Measurements from ENCODE around the gene MRPS18B. TPM values are rescaled to one million over a fixed set of nuclear protein-coding genes. Genes with fewer than 3 reads are reported as not detected.
A peak's percentile ranks its signal among the peaks of the same experiment; 100 is the strongest.

The MRPS18B gene
- total and polyA plus RNA-seq, 2 of the 13 experiments (the other 11 are each of a cell fraction or from before 2014, with no cell fraction given), result 125 to 131 TPM

DNA sequence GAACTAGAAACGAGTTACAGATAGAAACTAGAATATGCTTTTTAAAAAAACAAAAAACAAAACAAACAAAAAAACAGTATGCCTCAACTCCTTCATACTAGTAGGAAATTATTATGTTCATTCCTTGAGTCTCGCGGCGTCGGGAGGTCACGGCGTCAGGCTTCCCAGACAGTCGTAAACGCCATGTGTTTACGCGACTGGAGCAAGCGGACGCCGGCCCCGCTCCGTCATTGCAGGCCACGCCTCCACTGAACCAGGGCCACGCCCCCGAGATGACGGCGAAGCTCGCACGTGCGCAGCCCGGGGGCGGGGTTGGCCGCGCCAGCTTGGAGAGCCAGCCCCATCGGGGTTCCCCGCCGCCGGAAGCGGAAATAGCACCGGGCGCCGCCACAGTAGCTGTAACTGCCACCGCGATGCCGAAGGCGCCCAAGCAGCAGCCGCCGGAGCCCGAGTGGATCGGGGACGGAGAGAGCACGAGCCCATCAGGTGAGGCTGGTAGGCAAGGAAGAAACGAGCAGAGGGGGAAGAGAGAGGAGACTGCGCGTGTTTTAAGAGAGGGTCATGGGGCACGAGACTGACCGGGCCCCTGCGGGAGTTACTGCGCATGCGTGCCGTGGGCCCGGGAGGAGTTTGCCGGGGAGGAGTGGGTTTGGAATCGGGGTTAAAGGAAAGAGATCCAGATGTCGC lies 46.4 kb upstream of the MRPS18B start, which contains the start of gene ABCF1 (continued):
- peak; percentile 79; the same call in 1 of the 2 replicates for TF ChIP-seq ZC3H4 (CRISPR knock-in tag; IDR thresholded peaks at IDR 0.05; ENCODE audit: borderline replicate concordance)
- peak; percentile 86; the same call in 1 of the 2 replicates for TF ChIP-seq CBX5 (CRISPR knock-in tag; IDR thresholded peaks at IDR 0.05; ENCODE audit: borderline replicate concordance)
- no peak for TF ChIP-seq NR2F1 (CRISPR knock-in tag; IDR thresholded peaks at IDR 0.05)
- TF ChIP-seq GABPA (IDR thresholded peaks at IDR 0.05; ENCODE audit: low read depth, low read length), result peak; percentile 100
- TF ChIP-seq GABPA (CRISPR knock-in tag; IDR thresholded peaks at IDR 0.05; ENCODE audit: low read depth), result peak; percentile 97
- peak; percentile 70 for TF ChIP-seq RARA (CRISPR knock-in tag; IDR thresholded peaks at IDR 0.05)
- no peak for TF ChIP-seq ZNF354B (CRISPR knock-in tag; IDR thresholded peaks at IDR 0.05)
- no peak for TF ChIP-seq MAFF (IDR thresholded peaks at IDR 0.05; ENCODE audit: low read depth, low read length)
- TF ChIP-seq CHD2 (IDR thresholded peaks at IDR 0.05; ENCODE audit: low read depth, low read length), result peak; percentile 84
- TF ChIP-seq SKI (IDR thresholded peaks at IDR 0.05; ENCODE audit: partially characterized antibody), result peak; percentile 68
- peak; percentile 81 for TF ChIP-seq HDAC2 (CRISPR knock-in tag; IDR thresholded peaks at IDR 0.05)
- TF ChIP-seq, protein P1, sequence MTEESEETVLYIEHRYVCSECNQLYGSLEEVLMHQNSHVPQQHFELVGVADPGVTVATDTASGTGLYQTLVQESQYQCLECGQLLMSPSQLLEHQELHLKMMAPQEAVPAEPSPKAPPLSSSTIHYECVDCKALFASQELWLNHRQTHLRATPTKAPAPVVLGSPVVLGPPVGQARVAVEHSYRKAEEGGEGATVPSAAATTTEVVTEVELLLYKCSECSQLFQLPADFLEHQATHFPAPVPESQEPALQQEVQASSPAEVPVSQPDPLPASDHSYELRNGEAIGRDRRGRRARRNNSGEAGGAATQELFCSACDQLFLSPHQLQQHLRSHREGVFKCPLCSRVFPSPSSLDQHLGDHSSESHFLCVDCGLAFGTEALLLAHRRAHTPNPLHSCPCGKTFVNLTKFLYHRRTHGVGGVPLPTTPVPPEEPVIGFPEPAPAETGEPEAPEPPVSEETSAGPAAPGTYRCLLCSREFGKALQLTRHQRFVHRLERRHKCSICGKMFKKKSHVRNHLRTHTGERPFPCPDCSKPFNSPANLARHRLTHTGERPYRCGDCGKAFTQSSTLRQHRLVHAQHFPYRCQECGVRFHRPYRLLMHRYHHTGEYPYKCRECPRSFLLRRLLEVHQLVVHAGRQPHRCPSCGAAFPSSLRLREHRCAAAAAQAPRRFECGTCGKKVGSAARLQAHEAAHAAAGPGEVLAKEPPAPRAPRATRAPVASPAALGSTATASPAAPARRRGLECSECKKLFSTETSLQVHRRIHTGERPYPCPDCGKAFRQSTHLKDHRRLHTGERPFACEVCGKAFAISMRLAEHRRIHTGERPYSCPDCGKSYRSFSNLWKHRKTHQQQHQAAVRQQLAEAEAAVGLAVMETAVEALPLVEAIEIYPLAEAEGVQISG (CRISPR knock-in tag; IDR thresholded peaks at IDR 0.05), result peak; percentile 90
- 0 out of 2 replicates have a peak, but pooled peaks have one; percentile 27 for TF ChIP-seq ZNF567 (CRISPR knock-in tag; IDR thresholded peaks at IDR 0.05; ENCODE audit: borderline replicate concordance)
- TF ChIP-seq, protein P2, sequence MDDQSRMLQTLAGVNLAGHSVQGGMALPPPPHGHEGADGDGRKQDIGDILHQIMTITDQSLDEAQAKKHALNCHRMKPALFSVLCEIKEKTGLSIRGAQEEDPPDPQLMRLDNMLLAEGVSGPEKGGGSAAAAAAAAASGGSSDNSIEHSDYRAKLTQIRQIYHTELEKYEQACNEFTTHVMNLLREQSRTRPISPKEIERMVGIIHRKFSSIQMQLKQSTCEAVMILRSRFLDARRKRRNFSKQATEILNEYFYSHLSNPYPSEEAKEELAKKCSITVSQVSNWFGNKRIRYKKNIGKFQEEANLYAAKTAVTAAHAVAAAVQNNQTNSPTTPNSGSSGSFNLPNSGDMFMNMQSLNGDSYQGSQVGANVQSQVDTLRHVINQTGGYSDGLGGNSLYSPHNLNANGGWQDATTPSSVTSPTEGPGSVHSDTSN (CRISPR knock-in tag; IDR thresholded peaks at IDR 0.05; ENCODE audit: borderline replicate concordance), result 0 out of 2 replicates have a peak, but pooled peaks have one; percentile 37
- TF ChIP-seq ZNF367 (CRISPR knock-in tag; IDR thresholded peaks at IDR 0.05; ENCODE audit: borderline replicate concordance), result 0 out of 2 replicates have a peak, but pooled peaks have one; percentile 33
- TF ChIP-seq, protein P3, sequence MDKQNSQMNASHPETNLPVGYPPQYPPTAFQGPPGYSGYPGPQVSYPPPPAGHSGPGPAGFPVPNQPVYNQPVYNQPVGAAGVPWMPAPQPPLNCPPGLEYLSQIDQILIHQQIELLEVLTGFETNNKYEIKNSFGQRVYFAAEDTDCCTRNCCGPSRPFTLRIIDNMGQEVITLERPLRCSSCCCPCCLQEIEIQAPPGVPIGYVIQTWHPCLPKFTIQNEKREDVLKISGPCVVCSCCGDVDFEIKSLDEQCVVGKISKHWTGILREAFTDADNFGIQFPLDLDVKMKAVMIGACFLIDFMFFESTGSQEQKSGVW (CRISPR knock-in tag; IDR thresholded peaks at IDR 0.05; ENCODE audit: borderline replicate concordance), result no peak; the same call in 1 of the 2 replicates
- peak; percentile 96 for TF ChIP-seq KDM5A (IDR thresholded peaks at IDR 0.05; ENCODE audit: borderline replicate concordance, low read length)
- TF ChIP-seq, protein P4, sequence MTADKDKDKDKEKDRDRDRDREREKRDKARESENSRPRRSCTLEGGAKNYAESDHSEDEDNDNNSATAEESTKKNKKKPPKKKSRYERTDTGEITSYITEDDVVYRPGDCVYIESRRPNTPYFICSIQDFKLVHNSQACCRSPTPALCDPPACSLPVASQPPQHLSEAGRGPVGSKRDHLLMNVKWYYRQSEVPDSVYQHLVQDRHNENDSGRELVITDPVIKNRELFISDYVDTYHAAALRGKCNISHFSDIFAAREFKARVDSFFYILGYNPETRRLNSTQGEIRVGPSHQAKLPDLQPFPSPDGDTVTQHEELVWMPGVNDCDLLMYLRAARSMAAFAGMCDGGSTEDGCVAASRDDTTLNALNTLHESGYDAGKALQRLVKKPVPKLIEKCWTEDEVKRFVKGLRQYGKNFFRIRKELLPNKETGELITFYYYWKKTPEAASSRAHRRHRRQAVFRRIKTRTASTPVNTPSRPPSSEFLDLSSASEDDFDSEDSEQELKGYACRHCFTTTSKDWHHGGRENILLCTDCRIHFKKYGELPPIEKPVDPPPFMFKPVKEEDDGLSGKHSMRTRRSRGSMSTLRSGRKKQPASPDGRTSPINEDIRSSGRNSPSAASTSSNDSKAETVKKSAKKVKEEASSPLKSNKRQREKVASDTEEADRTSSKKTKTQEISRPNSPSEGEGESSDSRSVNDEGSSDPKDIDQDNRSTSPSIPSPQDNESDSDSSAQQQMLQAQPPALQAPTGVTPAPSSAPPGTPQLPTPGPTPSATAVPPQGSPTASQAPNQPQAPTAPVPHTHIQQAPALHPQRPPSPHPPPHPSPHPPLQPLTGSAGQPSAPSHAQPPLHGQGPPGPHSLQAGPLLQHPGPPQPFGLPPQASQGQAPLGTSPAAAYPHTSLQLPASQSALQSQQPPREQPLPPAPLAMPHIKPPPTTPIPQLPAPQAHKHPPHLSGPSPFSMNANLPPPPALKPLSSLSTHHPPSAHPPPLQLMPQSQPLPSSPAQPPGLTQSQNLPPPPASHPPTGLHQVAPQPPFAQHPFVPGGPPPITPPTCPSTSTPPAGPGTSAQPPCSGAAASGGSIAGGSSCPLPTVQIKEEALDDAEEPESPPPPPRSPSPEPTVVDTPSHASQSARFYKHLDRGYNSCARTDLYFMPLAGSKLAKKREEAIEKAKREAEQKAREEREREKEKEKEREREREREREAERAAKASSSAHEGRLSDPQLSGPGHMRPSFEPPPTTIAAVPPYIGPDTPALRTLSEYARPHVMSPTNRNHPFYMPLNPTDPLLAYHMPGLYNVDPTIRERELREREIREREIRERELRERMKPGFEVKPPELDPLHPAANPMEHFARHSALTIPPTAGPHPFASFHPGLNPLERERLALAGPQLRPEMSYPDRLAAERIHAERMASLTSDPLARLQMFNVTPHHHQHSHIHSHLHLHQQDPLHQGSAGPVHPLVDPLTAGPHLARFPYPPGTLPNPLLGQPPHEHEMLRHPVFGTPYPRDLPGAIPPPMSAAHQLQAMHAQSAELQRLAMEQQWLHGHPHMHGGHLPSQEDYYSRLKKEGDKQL (CRISPR knock-in tag; IDR thresholded peaks at IDR 0.05; ENCODE audit: low read depth), result 0 out of 2 replicates have a peak, but pooled peaks have one; percentile 56
- TF ChIP-seq HMGA1 (CRISPR knock-in tag; conservative IDR thresholded peaks at IDR 0.05), result no peak

Measured in HepG2 (cell line).